Common myeloid progenitor, CD34-positive (primary cell): ENCODE results near the gene ANKRD6.

ENCODE experiments used
- CTCF ChIA-PET: fragments of 350-600 bp; sonication (Branson Sonifier 250); formaldehyde crosslinking; loops from one replicate; lab custom pipeline; 2021; ENCODE audit warnings: antibody characterized with exemption; lab: Charles Lee
- POLR2A ChIA-PET: fragments of 350-600 bp; sonication (Branson Sonifier 250); formaldehyde crosslinking; loops from one replicate; lab custom pipeline; 2021; ENCODE audit warnings: antibody characterized with exemption; lab: Charles Lee
- DNase-seq, 3 donors: peaks; one replicate each; pipeline versions ENCODE4 v3.0.0 to v3.0.0-alpha.2; 2013
- H3K27ac ChIP-seq, 2 experiments: 1 replicate in 1 of 2; 2 replicates in 1 of 2; pipeline ENCODE4 v1.7.0; 2013; ENCODE audit warnings: inconsistent platforms in 2 of 2, low read length in 2 of 2, mild to moderate bottlenecking in 2 of 2, low read depth in 1 of 2, moderate library complexity in 1 of 2; ENCODE audit not compliant: severe bottlenecking in 2 of 2, insufficient read depth in 1 of 2, poor library complexity in 1 of 2
- H3K27me3 ChIP-seq, 5 experiments: replicated peaks in 2 of 5; 1 replicate in 3 of 5; 2 replicates in 2 of 5; pipeline versions ENCODE4 v1.6.1 to v1.7.0; 2013; ENCODE audit warnings: low read length in 4 of 5, mild to moderate bottlenecking in 2 of 5, moderate library complexity in 2 of 5, inconsistent platforms in 1 of 5; ENCODE audit not compliant: insufficient read depth in 5 of 5, control insufficient read depth in 4 of 5
- H3K36me3 ChIP-seq, 4 experiments: 1 replicate in 2 of 4; 2 replicates in 2 of 4; pipeline versions ENCODE4 v1.6.1 to v1.7.0; 2013; ENCODE audit warnings: low read length in 3 of 4, control low read depth in 1 of 4, mild to moderate bottlenecking in 1 of 4; ENCODE audit not compliant: control insufficient read depth in 4 of 4, insufficient read depth in 4 of 4
- H3K4me1 ChIP-seq, 4 experiments: 1 replicate in 3 of 4; 2 replicates in 1 of 4; pipeline versions ENCODE4 v1.6.1 to v1.7.1; 2013; ENCODE audit warnings: low read length in 3 of 4, mild to moderate bottlenecking in 3 of 4, control low read depth in 1 of 4, inconsistent platforms in 1 of 4, moderate library complexity in 1 of 4; ENCODE audit not compliant: control insufficient read depth in 4 of 4, insufficient read depth in 4 of 4; ENCODE audit errors: control extremely low read depth in 1 of 4
- H3K4me3 ChIP-seq, 7 experiments: 1 replicate in 4 of 7; 2 replicates in 3 of 7; pipeline versions ENCODE4 v1.5.1 to v1.7.0; 2013; ENCODE audit warnings: mild to moderate bottlenecking in 7 of 7, low read length in 6 of 7, moderate library complexity in 6 of 7, inconsistent platforms in 2 of 7, low read depth in 2 of 7, control low read depth in 1 of 7; ENCODE audit not compliant: insufficient read depth in 4 of 7, control insufficient read depth in 1 of 7; ENCODE audit errors: extremely low read depth in 1 of 7
- H3K9me3 ChIP-seq, 5 experiments: 1 replicate in 4 of 5; 2 replicates in 1 of 5; pipeline versions ENCODE4 v1.6.1 to v1.7.1; 2013; ENCODE audit warnings: low read length in 4 of 5, mild to moderate bottlenecking in 2 of 5, inconsistent platforms in 1 of 5, low read depth in 1 of 5, moderate library complexity in 1 of 5; ENCODE audit not compliant: control insufficient read depth in 4 of 5, insufficient read depth in 2 of 5; ENCODE audit errors: control extremely low read depth in 1 of 5
- WGBS: methylation state at CpG from one replicate; pipeline ENCODE4 v1.1.5; 2013; ENCODE audit not compliant: insufficient coverage; 5-methylcytosine and 5-hydroxymethylcytosine counted together

Gene ANKRD6

DNA sequence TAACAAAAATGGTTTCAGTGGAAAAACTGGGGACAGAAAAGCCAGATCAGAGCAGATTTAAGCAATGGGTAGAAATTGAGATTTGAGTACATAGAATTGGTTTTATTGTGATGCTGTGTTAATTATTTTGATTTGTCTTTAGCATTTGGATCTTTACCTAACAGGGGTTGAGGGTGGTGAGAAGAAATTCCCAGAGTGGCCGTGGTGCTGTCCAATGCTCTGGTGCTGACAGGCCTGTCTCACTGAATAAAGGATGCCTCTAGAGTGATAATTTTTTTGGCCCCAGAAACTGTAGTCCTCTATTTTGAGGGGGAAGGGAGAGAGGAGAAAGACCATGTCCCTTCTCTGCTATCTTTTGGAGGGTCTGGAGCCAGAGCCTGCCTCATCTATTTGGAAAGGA, 126.5 kb downstream of the ANKRD6 start:
- no peaks in the 10 kb centered on the region for H3K4me1 ChIP-seq
- no peaks in the 10 kb centered on the region for H3K36me3 ChIP-seq
- DNase-seq = peak in 2 of 3 donors; percentile 7 to 8
- H3K4me3 ChIP-seq = no peak overlapping the region
- CTCF ChIA-PET = interaction anchor here (1.1 kb wide), 1 partner anchor 15 kb away, joined by 3 read pairs; no protein-coding TSS in a partner anchor
- WGBS = 100% methylated on average over 1 of the region's 1 CpG
- no peak overlapping the region for H3K27ac ChIP-seq
- POLR2A ChIA-PET = no interaction called here
- H3K9me3 ChIP-seq = peaks cover 0 to 11% (median 3%) of the 10 kb centered on the region in 5 experiments
- no peaks in the 10 kb centered on the region for H3K27me3 ChIP-seq

DNA sequence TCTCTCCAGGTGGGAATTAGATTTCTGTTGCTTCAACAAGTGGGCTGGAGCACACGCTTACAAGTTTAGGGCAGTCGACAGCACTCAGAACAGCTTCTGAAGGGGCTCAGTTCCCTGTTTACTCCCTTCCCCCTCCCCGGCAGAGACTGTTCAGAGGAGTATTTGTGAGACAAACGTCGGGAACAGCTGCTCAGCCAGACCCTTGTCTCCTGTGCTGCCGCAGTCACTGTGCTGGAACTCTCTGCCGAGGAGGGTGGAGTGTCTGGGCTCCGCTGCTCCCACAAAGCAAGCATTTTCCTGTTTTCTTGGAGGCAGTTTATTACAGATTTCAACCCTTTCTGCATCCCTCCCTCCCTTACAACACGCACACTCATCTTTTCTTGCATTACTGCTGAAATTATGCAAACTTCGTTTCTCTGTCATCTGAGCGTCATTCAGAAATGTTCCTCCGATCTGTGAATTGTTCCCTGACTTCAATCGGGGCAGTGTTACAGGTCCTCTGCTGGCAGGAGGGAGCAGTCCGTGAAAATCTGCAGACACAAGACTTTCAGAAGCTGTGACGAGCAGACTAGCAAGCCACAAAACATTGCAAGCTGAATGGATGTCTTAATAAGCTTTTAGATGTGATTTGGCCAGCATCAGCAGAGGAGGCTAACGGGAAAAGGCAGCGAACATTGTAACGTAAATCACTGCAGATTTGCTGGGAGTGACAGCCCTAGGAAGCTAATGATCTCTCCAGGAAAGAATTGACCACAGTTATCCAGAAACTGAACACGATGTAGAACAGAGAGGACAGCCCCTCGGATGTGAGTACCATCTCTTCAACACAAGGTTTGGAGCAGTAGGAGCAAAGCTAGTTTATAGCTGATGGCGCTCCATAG, 129.4 kb downstream of the ANKRD6 start:
- 95% methylated on average over 19 of the region's 21 CpGs for WGBS
- DNase-seq = no peak
- Histone ChIP-seq H3K4me1 (no peaks in the 10 kb centered on the region), H3K27me3 (no peaks in the 10 kb centered on the region), H3K27ac (no peak overlapping the region), H3K4me3 (no peak overlapping the region), H3K36me3 (no peaks in the 10 kb centered on the region), H3K9me3 (peaks cover 0 to 7% (median 2%) of the 10 kb centered on the region in 5 experiments)
- ChIA-PET CTCF (interaction anchor here (0.9 kb wide), 1 partner anchor 22 kb away, joined by 5 read pairs; no protein-coding TSS in a partner anchor), POLR2A (no interaction called here)

DNA sequence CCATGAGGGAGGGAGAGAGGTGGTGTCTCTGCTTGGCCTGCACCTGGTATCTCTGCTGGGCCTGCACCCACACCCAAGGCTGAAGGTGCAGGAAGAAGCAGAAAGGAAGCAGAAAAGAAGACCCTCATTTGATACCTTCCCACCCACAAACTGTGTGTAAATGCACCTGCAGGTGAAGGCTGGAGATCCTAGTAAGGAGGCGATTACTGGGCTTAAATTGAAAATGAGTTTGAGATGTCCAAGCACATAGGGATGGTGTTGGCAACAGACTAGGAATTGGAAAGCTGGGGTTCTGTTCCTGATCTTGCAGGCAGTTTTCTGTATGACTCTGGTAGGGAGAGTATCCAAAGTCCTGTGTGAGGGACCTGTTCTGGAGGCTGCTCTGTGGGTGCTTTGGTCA, 130.9 kb downstream of the ANKRD6 start:
- no peak overlapping the region for H3K4me3 ChIP-seq
- CTCF ChIA-PET = no interaction called here
- 100% methylated on average over 1 of the region's 1 CpG for WGBS
- no peaks in the 10 kb centered on the region for H3K4me1 ChIP-seq
- no peak overlapping the region for H3K27ac ChIP-seq
- no peaks in the 10 kb centered on the region for H3K9me3 ChIP-seq
- H3K27me3 ChIP-seq = no peaks in the 10 kb centered on the region
- no peaks in the 10 kb centered on the region for H3K36me3 ChIP-seq
- DNase-seq = no peak
- POLR2A ChIA-PET = no interaction called here

DNA sequence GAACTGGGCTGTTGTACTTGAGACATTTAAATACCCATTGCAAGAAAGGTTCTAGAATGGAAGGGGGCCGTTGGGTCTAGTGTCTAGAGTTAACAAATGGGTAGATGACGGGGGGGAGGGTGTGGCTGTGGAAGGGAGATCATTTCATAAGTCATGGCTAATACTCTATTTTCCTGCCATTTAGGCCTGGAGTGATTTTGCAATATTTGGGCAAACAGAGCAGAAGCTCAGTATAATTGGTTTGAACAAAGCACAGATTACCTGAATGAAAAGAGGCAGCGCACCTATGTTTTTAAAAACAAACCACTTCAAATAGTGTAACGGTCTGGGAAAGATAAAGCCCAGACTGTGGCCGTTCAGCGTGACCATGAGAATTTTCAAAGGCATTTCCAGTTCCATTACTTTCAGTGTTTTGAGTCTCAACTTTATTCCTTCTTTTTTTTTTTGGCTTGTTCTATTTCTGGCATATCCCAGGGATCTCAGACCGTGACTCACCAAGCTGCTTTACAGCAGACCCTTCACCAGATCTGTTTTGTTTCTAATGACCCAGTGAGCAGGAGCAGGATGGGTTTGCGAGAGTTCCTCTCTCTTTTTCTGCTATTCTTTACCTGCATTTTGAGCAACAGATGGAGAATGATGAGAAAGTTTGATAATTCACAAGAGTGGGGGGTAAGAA, 131.9 kb downstream of the ANKRD6 start:
- POLR2A ChIA-PET = no interaction called here
- 96% methylated on average over 5 of the region's 8 CpGs for WGBS

DNA sequence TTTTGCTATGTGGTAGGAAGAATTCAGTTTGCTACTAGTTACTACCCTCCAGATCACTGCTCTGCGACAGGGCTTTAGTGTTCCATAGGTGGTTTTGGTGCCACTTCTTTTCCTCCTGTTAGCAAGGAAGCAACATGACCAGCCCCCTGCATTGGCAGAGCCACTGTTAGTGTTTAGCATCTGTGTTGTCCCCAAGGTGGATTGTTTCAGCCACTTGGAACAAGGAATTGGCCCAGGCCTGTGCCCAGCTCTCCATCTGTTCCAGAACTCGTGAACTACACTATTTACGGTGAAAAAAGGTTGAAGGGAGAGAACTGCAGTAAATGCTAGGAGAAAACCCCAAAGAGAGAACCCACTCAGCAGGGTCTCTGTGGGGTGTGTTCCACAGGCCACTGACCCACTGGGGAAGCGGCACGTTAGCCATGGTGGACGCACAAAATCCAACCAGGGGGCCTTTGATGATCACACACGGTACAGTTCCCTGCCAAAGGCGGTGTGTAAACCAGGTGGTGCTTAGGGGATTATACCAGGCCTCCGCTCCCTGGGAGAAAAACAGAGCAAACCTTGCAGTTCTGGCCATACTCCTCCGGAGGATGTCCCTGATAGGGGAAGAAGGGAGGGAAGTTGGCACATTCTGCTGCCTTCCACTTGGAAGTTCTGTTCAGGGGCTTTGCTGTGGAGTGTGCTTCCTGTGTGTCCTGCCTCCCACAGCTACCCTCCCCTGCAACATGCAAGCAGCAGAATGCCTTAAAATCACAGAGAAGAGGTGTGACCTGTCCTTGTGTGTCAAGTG, 133.3 kb downstream of the ANKRD6 start:
- 98% methylated on average over 10 of the region's 10 CpGs for WGBS
- H3K27ac ChIP-seq = no peak overlapping the region
- ChIA-PET CTCF (no interaction called here), POLR2A (no interaction called here)
- no peak for DNase-seq
- H3K27me3 ChIP-seq = no peaks in the 10 kb centered on the region
- no peaks in the 10 kb centered on the region for H3K4me1 ChIP-seq
- H3K9me3 ChIP-seq = no peaks in the 10 kb centered on the region
- no peak overlapping the region for H3K4me3 ChIP-seq
- no peaks in the 10 kb centered on the region for H3K36me3 ChIP-seq

More for the DNA sequence above, 131.9 kb downstream of the ANKRD6 start:
- Histone ChIP-seq H3K27ac (no peak overlapping the region), H3K4me1 (no peaks in the 10 kb centered on the region), H3K4me3 (no peak overlapping the region), H3K9me3 (no peaks in the 10 kb centered on the region), H3K36me3 (no peaks in the 10 kb centered on the region), H3K27me3 (no peaks in the 10 kb centered on the region)
- CTCF ChIA-PET = no interaction called here
- no peak for DNase-seq

- CTCF ChIA-PET = interaction anchor here (1.2 kb wide), 1 partner anchor 38 kb away, joined by 3 read pairs; no protein-coding TSS in a partner anchor
These were observed 134.1 kb downstream of the ANKRD6 start for GRCh38 chr6:89566930-89567629.

More at GRCh38 chr6:89566930-89567629, 134.1 kb downstream of the ANKRD6 start:
- no peaks in the 10 kb centered on the region for H3K27me3 ChIP-seq
- DNase-seq = no peak
- POLR2A ChIA-PET = no interaction called here
- 98% methylated on average over 13 of the region's 16 CpGs for WGBS
- H3K36me3 ChIP-seq = no peaks in the 10 kb centered on the region
- no peaks in the 10 kb centered on the region for H3K4me1 ChIP-seq
- no peak overlapping the region for H3K27ac ChIP-seq
- no peaks in the 10 kb centered on the region for H3K9me3 ChIP-seq
- H3K4me3 ChIP-seq = no peak overlapping the region
